Left lung (tissue), 10 donors: ENCODE results near the gene SCYL2. TPM values are rescaled to one million over a fixed set of nuclear protein-coding genes. Genes with fewer than 3 reads are reported as not detected.

Source experiments
- ATAC-seq: fragments of 200-7000 bp; cut with Tn5 transposase; one replicate; pipeline ENCODE4 v1.9.1; 2020; ENCODE audit warnings: moderate library complexity
- DNase-seq, 4 donors: peaks; one replicate each; pipeline ENCODE4 v3.0.0-alpha.2; 2013 to 2020
- H3K27ac ChIP-seq, 2 donors: fragments of 200-600 bp; sonication (generic) in 1 of 2; one replicate each; pipeline versions ENCODE4 v1.5.0 to v1.8.0; 2020 to 2021
- H3K27me3 ChIP-seq, 2 donors: fragments of 200-600 bp; sonication (generic) in 1 of 2; one replicate each; pipeline versions ENCODE4 v1.5.0 to v1.8.0; 2020 to 2021
- H3K36me3 ChIP-seq, 2 donors: fragments of 200-600 bp; sonication (generic) in 1 of 2; one replicate each; pipeline versions ENCODE4 v1.5.0 to v1.8.0; 2020 to 2021
- H3K4me1 ChIP-seq, 2 donors: fragments of 200-600 bp; one replicate each; pipeline ENCODE4 v1.8.0; 2021
- H3K4me3 ChIP-seq, 2 donors: fragments of 200-600 bp; sonication (generic) in 1 of 2; one replicate each; pipeline versions ENCODE4 v1.5.0 to v1.8.0; 2020 to 2021; ENCODE audit warnings: mild to moderate bottlenecking in 1 of 2
- H3K9me3 ChIP-seq, 2 donors: fragments of 200-600 bp; sonication (generic) in 1 of 2; one replicate each; pipeline versions ENCODE4 v1.5.0 to v1.8.0; 2020 to 2021
- CTCF ChIP-seq, 2 donors: fragments of 200-600 bp; sonication (generic) in 1 of 2; IDR thresholded peaks; one replicate each; pipeline versions ENCODE4 v1.5.0 to v1.8.0; 2021; ENCODE audit warnings: antibody characterized with exemption in 2 of 2
- intact Hi-C, 2 donors: fragments of 100-400 bp; cut with DNase I; formaldehyde crosslinking; loops; one replicate each; pipeline versions ENCODE4 v1.11.2 to v1.14.2; 2022
- polyA plus RNA-seq, 6 donors: library from polyadenylated mRNA; unstranded; fragments of 120-200 nt; gene quantifications; one replicate each; pipeline ENCODE4 v1.2.1, GENCODE V29; 2013; ENCODE audit not compliant: insufficient read length in 6 of 6
- total RNA-seq, 2 donors: library from RNA; stranded (reverse); fragmentation: NEBNext Ultra II Directional; extraction: Animal tissue kit (Norgen Biotek cat#: 25700); gene quantifications; one replicate each; pipeline ENCODE4 v1.2.1, GENCODE V29; 2021
- donor health status: DM: no; HTN: yes; CAD: no.
- donor health status: DM: no; HTN: no; CAD: no.

The SCYL2 gene
- total and polyA plus RNA-seq, 8 donors, result 48.9 to 69.9 (median 60.8) TPM

- Histone ChIP-seq H3K27me3 (no peaks in the 10 kb centered on the region), H3K27ac (peak overlapping the region; percentile 93 to 99), H3K9me3 (no peaks in the 10 kb centered on the region), H3K4me1 (peaks cover 0 to 45% of the 10 kb centered on the region in 2 donors), H3K36me3 (no peaks in the 10 kb centered on the region), H3K4me3 (peak overlapping the region; percentile 81 to 95)
- DNase-seq (peak in 2 of 4 donors; percentile 39 to 41), ATAC-seq (peak; percentile 13)
- intact Hi-C loops, result no loop called here
- no peak for TF ChIP-seq CTCF (IDR thresholded peaks at IDR 0.05)
These were observed 765 bp downstream of the SCYL2 start for GRCh38 chr12:100267603-100268281.

GRCh38 chr12:100268835-100269564, 2.0 kb downstream of the SCYL2 start:
- Histone ChIP-seq H3K9me3 (no peaks in the 10 kb centered on the region), H3K27ac (peak overlapping the region in 1 of 2 donors; percentile 99), H3K4me1 (peaks cover 0 to 54% of the 10 kb centered on the region in 2 donors), H3K4me3 (peak overlapping the region; percentile 81 to 95), H3K27me3 (no peaks in the 10 kb centered on the region), H3K36me3 (no peaks in the 10 kb centered on the region)
- no peak for TF ChIP-seq CTCF (IDR thresholded peaks at IDR 0.05)
- no peak for DNase-seq
- intact Hi-C loops, result no loop called here
- ATAC-seq, result no peak

GRCh38 chr12:100273782-100274181, 6.8 kb downstream of the SCYL2 start:
- H3K36me3 ChIP-seq, result no peaks in the 10 kb centered on the region
- no peaks in the 10 kb centered on the region for H3K27me3 ChIP-seq
- no peak for DNase-seq
- H3K4me1 ChIP-seq, result peaks cover 0 to 47% of the 10 kb centered on the region in 2 donors
- ATAC-seq, result no peak
- no peak for TF ChIP-seq CTCF (IDR thresholded peaks at IDR 0.05)
- intact Hi-C loops, result no loop called here
- no peaks in the 10 kb centered on the region for H3K9me3 ChIP-seq
- H3K27ac ChIP-seq, result no peak overlapping the region
- H3K4me3 ChIP-seq, result no peak overlapping the region

GRCh38 chr12:100274291-100274690, 7.3 kb downstream of the SCYL2 start:
- Histone ChIP-seq H3K27me3 (no peaks in the 10 kb centered on the region), H3K27ac (no peak overlapping the region), H3K4me3 (no peak overlapping the region), H3K36me3 (no peaks in the 10 kb centered on the region), H3K4me1 (peaks cover 0 to 42% of the 10 kb centered on the region in 2 donors), H3K9me3 (no peaks in the 10 kb centered on the region)
- DNase-seq, result no peak
- ATAC-seq, result no peak
- intact Hi-C loops, result no loop called here
- no peak for TF ChIP-seq CTCF (IDR thresholded peaks at IDR 0.05)

- Histone ChIP-seq H3K27me3 (no peaks in the 10 kb centered on the region), H3K27ac (no peak overlapping the region), H3K9me3 (no peaks in the 10 kb centered on the region), H3K4me3 (no peak overlapping the region), H3K36me3 (peaks cover 0 to 11% of the 10 kb centered on the region in 2 donors), H3K4me1 (peaks cover 0 to 3% of the 10 kb centered on the region in 2 donors)
- TF ChIP-seq CTCF (IDR thresholded peaks at IDR 0.05), result no peak
- DNase-seq (no peak), ATAC-seq (no peak)
- intact Hi-C loops, result no loop called here
These were observed 12.2 kb downstream of the SCYL2 start for GRCh38 chr12:100279159-100279558.
